ENCODE results near the gene YIF1B. TPM values are rescaled to one million over a fixed set of nuclear protein-coding genes. Genes with fewer than 3 reads are reported as not detected.

Gene YIF1B
- total RNA-seq, 1 donor from 2014 or later: 51.3 TPM

Other genes with a start within 250 kb of the YIF1B start
- 0.10 TPM in 1 of 2 replicates, not detected in the other for gene DPF1, start 91.7 kb downstream of the YIF1B start, total RNA-seq
- 0.75 and 4.5 TPM in 2 replicates for gene PPP1R14A, start 59.6 kb downstream of the YIF1B start, total RNA-seq
- gene SPINT2, start 51.4 kb downstream of the YIF1B start, total RNA-seq: 535 and 1,121 TPM in 2 replicates
- gene C19orf33, start 11.7 kb downstream of the YIF1B start, total RNA-seq: 1.7 and 148 TPM in 2 replicates
- 8.4 and 25.5 TPM in 2 replicates for gene KCNK6, start 3.9 kb upstream of the YIF1B start, total RNA-seq
- 0.87 and 1.4 TPM in 2 replicates for gene CATSPERG, start 19.9 kb upstream of the YIF1B start, total RNA-seq
- 206 and 397 TPM in 2 replicates for gene PSMD8, start 58.6 kb upstream of the YIF1B start, total RNA-seq
- 0.80 and 1.7 TPM in 2 replicates for gene GGN, start 72.1 kb upstream of the YIF1B start, total RNA-seq
- gene SPRED3, start 72.8 kb upstream of the YIF1B start, total RNA-seq: 0.17 and 1.4 TPM in 2 replicates
- 7.6 and 8.9 TPM in 2 replicates for gene FAM98C, start 87.1 kb upstream of the YIF1B start, total RNA-seq
- gene RASGRP4, start 110.3 kb upstream of the YIF1B start, total RNA-seq: not detected in 2 replicates
- 0.10 TPM in 1 of 2 replicates, not detected in the other for gene RYR1, start 117.7 kb upstream of the YIF1B start, total RNA-seq